GM18867 (cell line): ENCODE results near the gene PAQR4.

Experiments used
- ATAC-seq: cut with Tn5 transposase; IDR thresholded peaks from one replicate; pipeline ENCODE4 v1.9.1; 2021; ENCODE audit warnings: mild to moderate bottlenecking, moderate library complexity; ENCODE audit not compliant: unreplicated experiment

The PAQR4 gene

DNA sequence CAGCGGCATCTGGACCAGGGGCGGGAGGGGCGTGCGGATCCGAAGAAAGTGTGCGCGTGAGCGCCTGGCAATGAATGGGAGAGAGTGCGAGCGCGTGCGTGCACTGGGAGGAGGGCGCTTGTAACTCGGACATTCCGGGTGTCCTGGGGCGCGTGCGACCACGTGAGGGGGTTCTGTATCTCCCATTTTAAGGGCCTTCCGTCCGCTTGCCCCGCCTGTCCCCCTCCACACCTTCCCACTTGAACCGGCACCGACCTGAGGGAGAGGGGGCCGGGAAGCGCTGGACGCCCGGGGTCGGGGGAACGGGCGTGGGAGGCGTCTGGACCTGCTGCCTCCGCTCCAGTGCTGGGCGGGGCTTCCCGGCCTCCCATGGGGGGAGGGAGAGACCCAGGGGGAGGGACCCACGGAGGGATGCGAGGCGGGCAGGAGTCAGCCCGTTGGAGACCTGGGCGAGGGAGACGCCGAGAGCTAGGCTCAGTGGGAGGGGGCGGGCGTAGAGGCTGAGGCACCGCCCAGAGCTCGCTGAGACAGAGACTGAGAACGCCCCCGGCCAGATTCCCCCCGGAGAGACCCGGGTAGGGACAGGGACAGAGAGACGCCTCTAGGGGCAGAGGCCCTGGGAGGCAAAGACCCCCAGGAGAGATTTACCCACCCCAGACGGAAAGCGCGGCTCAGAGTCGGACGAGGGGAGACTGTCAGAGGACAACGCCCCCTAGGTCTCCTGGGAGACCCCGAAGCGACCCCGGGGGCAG, 5.2 kb upstream of the PAQR4 start, which contains the start of gene KREMEN2:
TSS of gene KREMEN2 (plus strand) at position 553 of the 752 bp plus-strand sequence. CDS start 246 bp downstream, outside the sequence.
- ATAC-seq, result no peak

- no peak for ATAC-seq
Measured at GRCh38 chr16:2964475-2965336, 4.4 kb upstream of the PAQR4 start.

GRCh38 chr16:2966043-2966807, 2.9 kb upstream of the PAQR4 start:
- no peak for ATAC-seq

DNA sequence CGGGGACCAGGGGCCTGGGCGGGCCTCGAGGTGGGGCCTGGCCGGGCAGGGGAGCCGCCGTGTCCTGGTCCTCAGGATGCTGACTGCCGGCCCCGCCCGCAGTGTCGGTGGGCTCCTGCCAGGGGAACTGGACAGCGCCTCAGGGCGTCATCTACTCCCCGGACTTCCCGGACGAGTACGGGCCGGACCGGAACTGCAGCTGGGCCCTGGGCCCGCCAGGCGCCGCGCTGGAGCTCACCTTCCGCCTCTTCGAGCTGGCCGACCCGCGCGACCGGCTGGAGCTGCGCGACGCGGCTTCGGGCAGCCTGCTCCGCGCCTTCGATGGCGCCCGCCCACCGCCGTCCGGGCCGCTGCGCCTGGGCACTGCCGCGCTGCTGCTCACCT, 2.3 kb upstream of the PAQR4 start:
- no peak for ATAC-seq

DNA sequence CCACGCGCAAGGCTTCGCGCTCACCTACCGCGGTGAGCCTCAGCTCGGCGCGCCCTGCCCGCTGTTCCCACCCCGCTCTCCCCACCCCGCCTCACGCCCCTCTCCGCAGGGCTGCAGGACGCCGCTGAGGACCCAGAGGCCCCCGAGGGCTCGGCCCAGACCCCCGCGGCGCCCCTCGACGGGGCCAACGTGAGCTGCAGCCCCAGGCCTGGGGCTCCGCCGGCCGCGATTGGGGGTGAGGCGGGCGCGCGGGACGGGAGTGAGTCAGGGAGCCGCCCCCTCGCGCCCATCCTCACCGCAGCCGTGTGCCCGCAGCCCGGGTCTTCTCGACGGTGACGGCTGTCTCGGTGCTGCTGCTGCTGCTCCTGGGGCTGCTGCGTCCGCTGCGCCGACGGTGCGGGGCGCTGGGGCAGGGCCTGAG, 1.9 kb upstream of the PAQR4 start:
- ATAC-seq, result no peak

GRCh38 chr16:2967721-2968161, 1.4 kb upstream of the PAQR4 start:
- no peak for ATAC-seq

- ATAC-seq, result no peak
Measured at GRCh38 chr16:2968368-2968737, 795 bp upstream of the PAQR4 start.

- ATAC-seq, result peak; percentile 39
Measured at GRCh38 chr16:2969545-2970521, 685 bp downstream of the PAQR4 start.

DNA sequence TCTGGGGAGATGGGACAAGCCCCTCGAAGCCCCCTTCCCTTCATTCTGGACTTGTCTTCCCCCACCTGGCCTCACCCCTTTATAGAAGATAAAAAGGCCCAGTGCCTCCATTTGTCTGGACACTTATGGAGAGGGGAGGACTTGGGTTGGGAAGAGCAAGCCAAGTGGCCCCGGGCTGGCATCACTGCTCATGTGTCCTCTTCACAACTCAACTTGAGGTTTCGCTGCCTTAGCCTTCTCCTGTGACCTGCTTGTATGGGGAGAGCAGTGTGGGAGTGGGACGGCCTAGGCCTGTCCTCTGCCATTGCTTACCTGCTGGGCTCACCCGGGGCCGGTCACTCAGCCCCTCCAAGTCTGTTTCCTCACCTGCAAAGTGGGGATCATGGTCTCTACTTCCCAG, 1.4 kb downstream of the PAQR4 start:
- ATAC-seq, result no peak

GRCh38 chr16:2971134-2971984, 2.2 kb downstream of the PAQR4 start:
- ATAC-seq, result no peak

DNA sequence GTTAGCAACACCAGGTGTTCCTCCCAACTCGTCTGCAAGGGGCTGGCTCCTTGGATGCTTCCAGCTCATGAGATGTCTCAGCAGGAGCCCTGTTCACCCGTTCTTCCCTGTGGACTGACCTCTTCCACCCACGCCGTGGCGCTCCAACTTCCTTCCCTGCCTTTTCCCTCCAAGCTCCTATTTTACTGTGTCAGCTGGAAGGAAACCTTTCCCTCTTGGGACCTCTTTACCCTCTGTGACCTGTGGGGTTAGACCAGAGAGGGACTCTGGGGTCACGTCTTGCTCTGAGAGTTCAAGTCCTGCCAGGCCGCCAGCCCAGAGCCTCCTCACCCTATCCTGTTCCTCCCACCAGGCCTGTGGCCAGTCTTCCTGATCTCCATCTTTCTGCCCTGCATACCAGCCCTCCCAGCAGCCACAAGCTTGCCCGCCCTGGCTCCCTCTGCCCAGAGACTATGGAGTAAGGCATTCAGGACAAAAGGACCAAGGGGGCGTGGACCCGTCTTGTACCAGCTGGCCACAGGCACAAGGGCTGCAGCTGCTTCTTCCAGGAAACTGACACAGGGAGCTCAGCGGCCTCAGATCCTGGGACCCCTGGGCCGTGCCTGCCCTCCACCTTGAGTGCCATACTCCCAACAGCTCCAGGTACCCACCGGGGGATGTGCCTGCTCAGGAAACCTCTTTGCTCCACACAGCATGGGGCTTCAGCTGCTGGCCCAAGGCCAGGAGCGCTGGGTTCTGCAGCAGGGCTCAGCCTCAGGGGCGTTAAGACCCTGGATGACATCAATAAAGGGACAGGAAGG, 3.0 kb downstream of the PAQR4 start:
- ATAC-seq, result no peak

DNA sequence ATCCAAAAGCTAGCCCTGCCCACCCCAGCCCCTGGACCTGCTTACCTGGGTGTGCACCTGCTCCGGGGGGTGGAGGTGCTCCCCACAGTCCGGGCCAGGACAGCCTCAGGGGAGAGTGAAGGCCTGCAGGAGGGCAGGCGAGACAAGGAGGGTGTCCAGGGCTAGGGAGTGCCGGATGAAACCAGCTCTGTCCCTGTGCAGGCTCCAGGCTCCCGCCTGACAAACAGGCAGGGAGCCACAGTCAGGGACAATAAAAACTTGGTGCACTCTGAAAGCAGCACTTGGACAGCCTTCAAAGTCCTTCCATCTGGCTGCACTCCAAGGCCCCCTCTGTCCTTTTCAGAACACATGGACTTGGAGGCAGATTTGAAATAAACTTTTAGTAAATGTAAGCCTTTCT, 3.9 kb downstream of the PAQR4 start:
- no peak for ATAC-seq

DNA sequence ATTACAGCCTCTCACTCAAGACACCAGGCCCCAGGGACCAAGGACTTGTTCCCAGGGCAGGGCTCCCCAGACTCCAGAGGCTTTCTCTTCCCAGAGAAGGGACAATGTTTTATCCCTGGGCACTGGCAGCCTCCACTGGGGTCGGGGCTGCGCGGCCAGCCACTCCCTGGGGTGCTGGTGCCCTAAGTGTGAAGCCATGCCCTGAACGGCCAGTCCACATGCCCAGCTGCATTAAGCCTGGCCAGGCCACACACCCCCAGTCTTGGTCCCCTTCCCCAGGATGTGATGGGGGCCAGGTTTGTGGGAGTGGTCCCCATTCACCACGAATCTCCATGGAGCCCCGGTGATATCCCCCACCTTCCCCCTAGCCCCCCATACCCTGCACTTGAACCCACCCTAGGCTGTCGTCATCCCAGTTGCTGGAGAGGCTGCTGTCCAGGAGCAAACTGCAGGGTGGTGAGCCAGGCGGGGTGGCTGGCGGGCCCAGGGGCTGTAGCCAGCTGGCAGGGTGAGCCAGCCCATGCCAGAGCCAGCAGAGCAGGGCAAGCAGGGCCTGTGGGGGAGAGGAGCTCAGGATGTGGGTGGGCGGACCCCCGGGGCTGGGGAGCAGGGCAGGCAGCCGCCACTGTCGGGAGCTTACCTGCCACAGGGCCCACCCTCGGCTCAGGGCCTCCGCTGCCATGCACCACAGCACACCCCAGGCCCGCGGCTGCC, 4.6 kb downstream of the PAQR4 start:
- ATAC-seq, result no peak

- ATAC-seq, result no peak
Measured at GRCh38 chr16:2974319-2975056, 5.3 kb downstream of the PAQR4 start.

DNA sequence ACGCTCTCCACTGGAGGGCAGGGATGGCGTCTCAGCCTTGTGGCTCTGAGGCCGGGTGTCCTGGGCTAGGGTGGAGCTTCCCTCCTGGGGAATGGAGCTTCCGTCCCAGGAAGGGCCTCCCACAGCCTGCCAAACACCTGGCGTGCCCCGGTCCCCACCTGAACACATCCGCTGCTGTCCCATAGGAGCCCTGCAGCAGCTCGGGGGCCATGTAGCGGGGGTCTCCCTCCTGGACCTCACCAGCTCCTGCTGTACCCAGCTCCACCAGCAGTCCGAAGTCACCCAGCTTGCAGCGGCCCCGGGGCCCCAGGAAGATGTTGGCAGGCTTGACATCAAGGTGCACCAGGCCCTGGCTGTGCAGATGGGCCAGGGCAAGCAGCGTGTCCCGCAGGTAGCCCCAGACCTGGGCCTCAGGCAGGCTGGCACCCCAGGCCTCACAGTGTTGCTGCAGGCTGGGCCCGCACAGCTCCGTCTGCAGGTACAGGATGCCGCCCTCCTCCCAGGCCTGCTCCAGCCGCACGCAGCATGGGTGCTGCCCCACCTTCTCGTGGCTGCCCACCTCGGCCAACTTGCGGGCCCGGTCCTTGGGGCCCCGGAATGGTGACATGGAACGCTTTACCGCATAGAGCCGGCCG, 6.1 kb downstream of the PAQR4 start:
- no peak for ATAC-seq

- ATAC-seq, result no peak
Measured at GRCh38 chr16:2976201-2976600, 7.1 kb downstream of the PAQR4 start.

GRCh38 chr16:2976673-2977072, 7.5 kb downstream of the PAQR4 start:
- ATAC-seq, result no peak
